GM21576 (cell line): ENCODE data around the gene UNC119.
A peak's percentile ranks its signal among the peaks of the same experiment; 100 is the strongest.
"Not testable (repeated sequence)": the region's sequence is repeated elsewhere in the genome, so short reads cannot be mapped to it uniquely, and the experiment has no call there.

Experiments
- ATAC-seq: cut with Tn5 transposase; IDR thresholded peaks from one replicate; pipeline ENCODE4 v1.9.1; 2021; ENCODE audit warnings: mild to moderate bottlenecking, moderate library complexity; ENCODE audit not compliant: unreplicated experiment

Gene UNC119

DNA sequence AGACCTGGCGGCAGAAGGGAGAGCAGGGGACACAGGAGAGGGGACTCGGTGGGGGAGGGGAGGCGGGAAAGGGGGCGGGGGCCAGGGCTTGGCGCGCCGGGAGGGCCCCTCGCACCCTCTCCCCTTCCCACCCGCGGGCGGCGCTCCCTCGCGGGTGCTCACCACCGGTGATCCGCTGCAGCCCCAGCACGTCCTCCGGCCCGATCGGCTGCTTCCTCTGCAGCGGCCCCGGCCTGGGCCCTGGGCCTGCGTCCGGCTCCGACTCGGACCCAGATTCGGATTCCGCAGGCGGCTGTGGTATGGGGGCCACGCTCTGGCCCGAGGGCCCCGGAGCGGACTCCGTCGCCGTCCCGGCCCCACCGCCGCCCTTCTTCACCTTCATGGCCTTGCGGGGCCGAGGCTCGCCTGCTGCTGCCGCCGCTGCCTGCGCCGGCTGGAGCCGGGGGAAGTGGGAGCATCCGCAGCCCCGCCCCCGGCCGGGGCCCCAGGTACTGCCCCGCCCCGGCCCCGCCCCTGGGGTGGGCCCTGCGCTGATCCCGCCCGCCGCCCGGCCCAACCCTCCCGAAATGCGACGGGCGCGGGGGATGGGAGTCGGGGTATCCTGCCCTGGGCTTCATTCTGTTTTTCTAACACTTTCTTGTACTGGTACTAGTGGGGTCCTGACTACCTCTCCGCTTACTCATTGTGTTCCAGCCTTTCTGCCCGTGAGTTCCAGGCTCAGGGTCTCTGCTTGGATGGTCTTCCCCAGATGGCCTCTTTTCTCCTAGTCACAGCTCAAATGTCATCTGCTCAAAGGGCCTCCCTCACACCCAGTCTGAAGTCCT lies at the start of gene UNC119:
UNC119 (minus strand) TSS at position 449 of the 824 bp plus-strand sequence; CDS start at position 382, 67 bp downstream.
- peak; percentile 36 for ATAC-seq

GRCh38 chr17:28599311-28600184 lies 47.1 kb upstream of the UNC119 start:
- ATAC-seq = peak; percentile 41

DNA sequence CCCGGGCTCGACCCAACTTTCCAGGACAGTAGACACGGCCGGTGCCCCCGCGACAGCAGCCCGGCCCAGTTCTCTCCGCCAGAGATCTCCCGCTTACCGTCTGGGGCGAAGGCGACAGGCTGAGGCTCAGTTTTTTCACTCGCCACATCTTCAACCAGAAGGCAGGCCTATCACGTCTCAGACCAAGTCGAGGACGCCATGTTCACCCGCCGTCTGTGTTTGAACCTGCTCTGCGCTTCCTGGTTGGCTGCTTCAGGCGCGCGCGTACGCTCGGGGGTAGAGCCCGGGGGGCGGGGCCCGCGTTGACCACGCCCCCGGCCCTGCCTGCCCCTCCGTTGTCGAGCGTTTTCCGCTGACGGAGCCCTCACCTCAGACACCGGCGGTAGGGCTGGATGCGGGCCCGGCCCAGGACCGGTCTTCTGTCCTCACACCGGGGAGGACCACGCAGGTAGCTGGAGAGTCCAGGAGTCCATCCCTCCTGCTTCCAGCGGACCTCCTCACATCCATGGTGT lies 46.4 kb upstream of the UNC119 start, which contains the start of gene SPAG5:
SPAG5 (minus strand) TSS at position 227 of the 512 bp plus-strand sequence; CDS start at position 148, 79 bp downstream.
- peak; percentile 79 for ATAC-seq

- no peak for ATAC-seq
Observed at GRCh38 chr17:28598389-28598788, 46.0 kb upstream of the UNC119 start.

DNA sequence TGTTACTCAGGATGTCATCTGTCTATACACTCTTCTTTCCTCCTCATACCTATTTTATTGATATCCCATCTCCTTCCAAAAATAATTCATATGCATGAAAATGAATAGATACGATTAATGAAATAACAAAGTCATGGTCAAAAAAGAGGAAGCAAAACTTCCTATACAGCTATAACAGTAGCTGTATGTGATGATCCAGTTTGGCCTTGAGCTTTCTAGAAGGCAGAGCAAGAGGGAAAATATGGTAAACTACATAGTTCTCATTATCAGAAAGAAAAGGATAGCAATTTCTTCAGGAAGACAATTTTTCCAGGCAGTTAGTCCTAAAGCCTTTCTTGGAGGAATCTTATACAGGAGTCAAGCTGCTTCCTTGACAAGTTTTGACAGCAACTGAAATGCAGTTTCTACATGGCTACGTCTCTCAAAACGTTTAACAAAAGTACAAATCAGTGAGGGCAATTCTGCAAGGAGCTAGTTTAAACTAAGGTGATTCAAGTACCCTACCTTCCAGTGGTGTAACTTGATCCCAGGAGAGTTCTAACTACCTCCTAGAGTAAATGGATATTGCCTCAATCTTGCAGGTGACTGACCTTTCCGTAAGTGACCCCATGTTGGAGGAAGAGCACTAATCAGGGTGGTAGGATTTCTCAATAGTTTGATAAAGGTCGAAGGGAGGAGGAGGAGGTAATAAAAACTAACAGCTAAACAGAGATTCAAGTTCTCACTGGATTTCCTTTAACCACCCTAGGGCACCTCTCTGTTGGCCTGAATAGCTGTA lies 45.4 kb upstream of the UNC119 start:
- ATAC-seq = no peak

DNA sequence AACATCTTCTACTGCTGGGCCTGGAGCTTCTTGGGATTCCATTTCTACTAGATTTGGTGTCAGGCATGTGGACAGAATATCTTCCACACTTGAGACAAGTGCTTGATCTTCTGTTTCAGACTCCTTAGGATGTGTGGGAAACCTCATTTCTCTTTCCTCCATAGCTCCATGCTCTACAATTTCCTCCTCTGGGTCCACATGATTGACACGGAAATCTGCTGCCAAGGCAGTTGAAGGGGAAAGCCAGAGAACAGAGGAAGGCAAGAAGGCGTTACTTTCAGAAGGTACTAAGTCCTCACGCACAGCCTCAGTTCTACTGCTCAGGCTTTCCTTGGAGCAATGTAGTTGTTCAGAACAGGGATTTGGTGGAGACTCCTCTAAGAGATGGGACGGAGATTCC lies 39.8 kb upstream of the UNC119 start:
- no peak for ATAC-seq

- no peak for ATAC-seq
Observed at GRCh38 chr17:28585851-28586250, 33.4 kb upstream of the UNC119 start.

DNA sequence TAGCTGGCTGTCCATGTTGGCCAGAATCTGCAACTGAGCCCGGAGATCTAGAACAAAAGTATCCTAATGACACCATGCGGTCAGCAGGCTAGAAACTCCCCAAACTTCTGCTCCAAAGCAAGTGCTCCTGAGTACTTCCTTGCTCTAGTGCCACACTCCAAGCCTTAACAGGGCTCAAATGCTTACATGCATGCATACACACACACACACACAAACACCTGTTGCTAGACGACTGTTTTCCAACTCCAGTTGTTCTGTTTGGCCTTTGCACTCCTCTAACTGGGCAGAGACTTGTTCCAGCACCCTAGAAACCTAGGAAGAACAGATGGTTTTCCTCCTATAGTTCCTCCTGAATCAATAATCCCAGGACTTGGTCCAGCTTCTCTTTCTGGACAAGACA lies 32.0 kb upstream of the UNC119 start:
- no peak for ATAC-seq

DNA sequence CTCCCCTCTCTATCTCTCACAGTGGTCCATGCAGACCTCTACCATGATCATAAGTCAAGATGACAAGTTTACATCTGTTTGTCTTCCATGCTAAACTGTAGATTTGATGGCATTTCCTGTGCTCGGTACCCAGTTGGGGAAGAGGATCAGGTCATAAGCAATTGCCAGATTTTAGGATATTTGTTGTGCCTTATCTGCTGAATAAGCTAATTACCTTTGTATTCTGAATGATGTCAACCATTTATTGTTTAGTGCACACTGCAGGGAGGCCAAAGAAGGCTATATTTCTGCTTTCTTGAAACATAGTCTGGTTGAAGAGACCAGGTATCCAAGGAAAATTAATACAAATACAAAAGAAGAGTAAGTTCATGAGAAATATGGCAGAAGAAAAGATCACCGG lies 30.1 kb upstream of the UNC119 start:
- no peak for ATAC-seq

DNA sequence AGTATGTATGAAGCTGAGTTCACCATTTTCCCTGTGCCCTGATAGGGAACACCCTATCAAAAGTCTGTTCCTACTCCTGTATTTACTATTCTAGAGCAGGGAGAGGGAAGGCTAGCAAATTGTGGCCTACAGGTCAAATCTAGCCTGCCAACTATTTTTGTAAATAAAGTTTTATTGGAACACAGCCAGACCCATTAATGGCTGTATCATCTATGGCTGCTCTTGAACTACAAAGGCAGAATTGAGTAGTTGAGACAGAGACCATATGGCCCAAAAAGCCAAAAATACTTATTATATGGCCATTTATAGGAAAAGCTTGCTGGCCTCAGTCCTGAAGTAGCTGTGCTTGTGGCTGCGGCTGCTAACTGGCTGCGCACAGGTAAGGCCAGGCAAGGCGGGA lies 28.5 kb upstream of the UNC119 start:
- no peak for ATAC-seq

GRCh38 chr17:28579526-28579925 lies 27.1 kb upstream of the UNC119 start:
- no peak for ATAC-seq

- ATAC-seq = no peak
Observed at GRCh38 chr17:28578246-28579195, 26.1 kb upstream of the UNC119 start.

- no peak for ATAC-seq
Observed at GRCh38 chr17:28577466-28577824, 25.0 kb upstream of the UNC119 start.

GRCh38 chr17:28576758-28577465 lies 24.5 kb upstream of the UNC119 start, which contains the start of gene ALDOC:
TSS of gene ALDOC (minus strand) at chr17:28576895. CDS start at chr17:28575532, 1,363 bp downstream.
- ATAC-seq = peak; percentile 72

DNA sequence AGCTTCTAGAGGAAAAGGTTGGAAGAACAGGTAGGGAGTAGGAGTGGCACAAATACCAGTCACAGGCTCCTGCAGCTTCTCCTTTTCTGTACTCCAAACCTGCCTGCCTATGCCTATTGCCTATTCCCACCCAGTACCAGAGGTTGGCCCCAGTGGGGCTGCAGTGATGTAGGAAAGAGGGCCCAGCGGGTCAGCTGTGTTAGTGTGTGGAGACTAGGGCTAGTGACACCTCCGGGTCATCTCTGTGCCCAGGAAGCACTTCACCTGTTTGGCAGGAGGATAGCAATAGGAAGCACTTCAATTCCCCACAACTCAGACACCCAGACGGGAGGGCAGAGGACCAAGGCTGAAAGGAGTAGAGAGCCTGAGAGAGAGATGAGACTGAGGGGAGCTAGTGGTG lies 23.6 kb upstream of the UNC119 start:
- ATAC-seq = not testable (repeated sequence)

GRCh38 chr17:28575126-28575795 lies 22.8 kb upstream of the UNC119 start:
- ATAC-seq = no peak

DNA sequence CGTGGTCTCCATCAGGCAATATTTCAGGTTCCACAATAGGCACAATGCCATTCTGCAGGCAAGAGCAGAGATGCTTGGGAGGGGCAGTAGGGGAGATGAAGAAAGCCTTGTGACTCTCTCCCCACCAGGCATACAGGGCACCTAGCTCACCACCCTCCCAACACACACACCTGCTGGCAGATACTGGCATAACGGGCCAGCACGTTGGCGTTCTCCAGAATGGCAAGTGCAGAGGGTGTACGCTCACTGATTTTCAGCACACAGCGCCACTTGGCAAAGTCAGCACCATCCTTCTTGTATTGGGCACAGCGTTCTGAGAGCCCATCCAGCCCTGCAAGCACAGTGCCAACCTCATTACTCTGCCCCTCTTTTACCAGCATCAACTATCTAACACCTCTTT lies 22.1 kb upstream of the UNC119 start:
- no peak for ATAC-seq

DNA sequence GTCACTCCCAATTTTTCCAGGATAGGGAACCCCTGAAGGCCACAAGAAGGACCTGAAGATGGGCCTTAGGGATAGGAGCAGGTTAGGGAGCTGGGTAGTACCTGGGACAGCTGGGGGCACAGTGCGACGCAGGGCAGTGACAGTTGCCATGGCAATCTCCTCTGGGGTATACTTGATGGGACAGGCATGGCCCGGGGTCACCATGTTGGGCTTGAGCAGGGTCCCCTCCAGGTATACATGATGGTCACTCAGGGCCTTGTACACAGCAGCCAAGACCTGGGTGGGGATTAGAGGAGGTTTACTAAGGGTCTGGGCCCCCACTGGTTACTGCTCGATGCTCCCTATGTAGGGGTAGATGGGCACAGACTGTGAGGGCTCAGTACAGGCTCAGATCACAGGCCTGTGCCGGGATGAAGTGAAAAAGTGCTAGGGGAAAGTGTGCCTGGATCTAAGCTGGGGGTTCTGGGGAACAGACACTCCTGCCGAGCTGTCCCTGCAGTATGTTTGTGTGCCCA lies 21.6 kb upstream of the UNC119 start:
- no peak for ATAC-seq
